Loucy (cell line): Measurements from ENCODE around the gene SLC9A3.

Experiments used
- H2AFZ ChIP-seq: fragments of 200-600 bp; sonication (generic); 2 replicates; pipeline ENCODE4 v1.6.0; 2016; ENCODE audit warnings: antibody characterized with exemption, mild to moderate bottlenecking, low read length, moderate library complexity
- H3F3A ChIP-seq: fragments of 200-600 bp; 2 replicates; pipeline ENCODE4 v1.6.0; 2016; ENCODE audit warnings: antibody characterized with exemption, low read depth, mild to moderate bottlenecking
- H3K27me3 ChIP-seq: fragments of 200-600 bp; sonication (generic); 2 replicates; pipeline ENCODE4 v1.6.1; 2014; ENCODE audit warnings: low read length, mild to moderate bottlenecking; ENCODE audit not compliant: insufficient read depth, poor library complexity, severe bottlenecking
- H3K36me3 ChIP-seq: fragments of 200-600 bp; sonication (generic); 2 replicates; pipeline ENCODE4 v1.6.1; 2016; ENCODE audit warnings: low read length; ENCODE audit not compliant: insufficient read depth
- H3K4me1 ChIP-seq: fragments of 200-600 bp; sonication (generic); 2 replicates; pipeline ENCODE4 v1.5.1; 2014; ENCODE audit warnings: low read length, mild to moderate bottlenecking; ENCODE audit not compliant: insufficient read depth, poor library complexity, severe bottlenecking
- H3K4me2 ChIP-seq: fragments of 200-600 bp; sonication (generic); 2 replicates; pipeline ENCODE4 v1.6.0; 2014; ENCODE audit warnings: antibody characterized with exemption, low read length, low read depth, mild to moderate bottlenecking; ENCODE audit not compliant: poor library complexity, severe bottlenecking
- H3K4me3 ChIP-seq: fragments of 200-600 bp; sonication (generic); 2 replicates; pipeline ENCODE4 v1.5.1; 2014; ENCODE audit warnings: low read length, mild to moderate bottlenecking, mixed read lengths; ENCODE audit not compliant: poor library complexity, severe bottlenecking
- H3K79me2 ChIP-seq: fragments of 200-600 bp; sonication (generic); 2 replicates; pipeline ENCODE4 v1.6.1; 2014; ENCODE audit warnings: low read length; ENCODE audit not compliant: insufficient read depth
- H3K9ac ChIP-seq: fragments of 200-600 bp; sonication (generic); 2 replicates; pipeline ENCODE4 v1.6.0; 2014; ENCODE audit warnings: mild to moderate bottlenecking, low read depth, low read length, moderate library complexity; ENCODE audit not compliant: poor library complexity, severe bottlenecking
- H3K9me2 ChIP-seq: fragments of 200-600 bp; sonication (generic); replicated peaks from 2 replicates; pipeline ENCODE4 v1.6.1; 2016; ENCODE audit warnings: low read depth, low read length, mixed read lengths
- H3K9me3 ChIP-seq: fragments of 200-600 bp; sonication (generic); 2 replicates; pipeline ENCODE4 v1.6.1; 2014; ENCODE audit warnings: mild to moderate bottlenecking, antibody characterized with exemption, low read length, low read depth; ENCODE audit not compliant: insufficient read depth
- H4K20me1 ChIP-seq: fragments of 200-600 bp; sonication (generic); 2 replicates; pipeline ENCODE4 v1.6.0; 2014; ENCODE audit warnings: antibody characterized with exemption, low read length, mild to moderate bottlenecking; ENCODE audit not compliant: insufficient read depth, poor library complexity, severe bottlenecking
- EZH2phosphoT487 ChIP-seq: fragments of 200-600 bp; IDR thresholded peaks from 2 replicates; pipeline ENCODE4 v1.6.1; 2018; ENCODE audit warnings: antibody characterized with exemption, mild to moderate bottlenecking, moderate library complexity, borderline replicate concordance
- TF ChIP-seq, protein P1 (sequence below): fragments of 200-600 bp; sonication (generic); conservative IDR thresholded peaks from 2 replicates; pipeline ENCODE4 v1.5.1; 2014; ENCODE audit warnings: mild to moderate bottlenecking, antibody characterized with exemption, low read length

Gene SLC9A3

GRCh38 chr5:483011-483410 lies 41.2 kb downstream of the SLC9A3 start:
- Histone ChIP-seq H3K36me3 (no peaks in the 10 kb centered on the region), H3K4me1 (peaks cover 21% of the 10 kb centered on the region), H3F3A (no peaks in the 10 kb centered on the region), H3K9ac (no peak overlapping the region), H4K20me1 (no peaks in the 10 kb centered on the region), H3K4me3 (peak overlapping the region; percentile 3), H3K9me2 (no peaks in the 10 kb centered on the region), H3K9me3 (no peaks in the 10 kb centered on the region), H3K4me2 (peak overlapping the region; percentile 27), H3K79me2 (no peaks in the 10 kb centered on the region), H2AFZ (no peak overlapping the region), H3K27me3 (no peaks in the 10 kb centered on the region)
- no peak for TF ChIP-seq EZH2phosphoT487
- TF ChIP-seq, protein P1, sequence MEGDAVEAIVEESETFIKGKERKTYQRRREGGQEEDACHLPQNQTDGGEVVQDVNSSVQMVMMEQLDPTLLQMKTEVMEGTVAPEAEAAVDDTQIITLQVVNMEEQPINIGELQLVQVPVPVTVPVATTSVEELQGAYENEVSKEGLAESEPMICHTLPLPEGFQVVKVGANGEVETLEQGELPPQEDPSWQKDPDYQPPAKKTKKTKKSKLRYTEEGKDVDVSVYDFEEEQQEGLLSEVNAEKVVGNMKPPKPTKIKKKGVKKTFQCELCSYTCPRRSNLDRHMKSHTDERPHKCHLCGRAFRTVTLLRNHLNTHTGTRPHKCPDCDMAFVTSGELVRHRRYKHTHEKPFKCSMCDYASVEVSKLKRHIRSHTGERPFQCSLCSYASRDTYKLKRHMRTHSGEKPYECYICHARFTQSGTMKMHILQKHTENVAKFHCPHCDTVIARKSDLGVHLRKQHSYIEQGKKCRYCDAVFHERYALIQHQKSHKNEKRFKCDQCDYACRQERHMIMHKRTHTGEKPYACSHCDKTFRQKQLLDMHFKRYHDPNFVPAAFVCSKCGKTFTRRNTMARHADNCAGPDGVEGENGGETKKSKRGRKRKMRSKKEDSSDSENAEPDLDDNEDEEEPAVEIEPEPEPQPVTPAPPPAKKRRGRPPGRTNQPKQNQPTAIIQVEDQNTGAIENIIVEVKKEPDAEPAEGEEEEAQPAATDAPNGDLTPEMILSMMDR = no peak

GRCh38 chr5:482506-482905 lies 41.7 kb downstream of the SLC9A3 start:
- Histone ChIP-seq H3K4me2 (no peak overlapping the region), H3K27me3 (no peaks in the 10 kb centered on the region), H3F3A (no peaks in the 10 kb centered on the region), H4K20me1 (no peaks in the 10 kb centered on the region), H3K79me2 (no peaks in the 10 kb centered on the region), H3K9me3 (no peaks in the 10 kb centered on the region), H3K9ac (no peak overlapping the region), H3K4me1 (peaks cover 21% of the 10 kb centered on the region), H2AFZ (no peak overlapping the region), H3K36me3 (no peaks in the 10 kb centered on the region), H3K4me3 (no peak overlapping the region), H3K9me2 (no peaks in the 10 kb centered on the region)
- TF ChIP-seq EZH2phosphoT487 = no peak
- TF ChIP-seq, protein P1 = no peak

- H3K4me1 ChIP-seq = peaks cover 21% of the 10 kb centered on the region
- no peak overlapping the region for H2AFZ ChIP-seq
- no peaks in the 10 kb centered on the region for H3F3A ChIP-seq
- no peaks in the 10 kb centered on the region for H3K27me3 ChIP-seq
- no peaks in the 10 kb centered on the region for H3K9me2 ChIP-seq
- H3K9ac ChIP-seq = no peak overlapping the region
- H4K20me1 ChIP-seq = no peaks in the 10 kb centered on the region
- H3K4me3 ChIP-seq = no peak overlapping the region
- H3K9me3 ChIP-seq = no peaks in the 10 kb centered on the region
- no peaks in the 10 kb centered on the region for H3K79me2 ChIP-seq
- TF ChIP-seq, protein P1 = no peak
- TF ChIP-seq EZH2phosphoT487 = no peak
- no peaks in the 10 kb centered on the region for H3K36me3 ChIP-seq
- no peak overlapping the region for H3K4me2 ChIP-seq
Observed at GRCh38 chr5:482021-482420, 42.2 kb downstream of the SLC9A3 start.
